ENCODE measurements around the gene PEA15. TPM values are rescaled to one million over a fixed set of nuclear protein-coding genes. Genes with fewer than 3 reads are reported as not detected.

The PEA15 gene
- total RNA-seq, 1 donor from 2014 or later, result 44.6 TPM

DNA sequence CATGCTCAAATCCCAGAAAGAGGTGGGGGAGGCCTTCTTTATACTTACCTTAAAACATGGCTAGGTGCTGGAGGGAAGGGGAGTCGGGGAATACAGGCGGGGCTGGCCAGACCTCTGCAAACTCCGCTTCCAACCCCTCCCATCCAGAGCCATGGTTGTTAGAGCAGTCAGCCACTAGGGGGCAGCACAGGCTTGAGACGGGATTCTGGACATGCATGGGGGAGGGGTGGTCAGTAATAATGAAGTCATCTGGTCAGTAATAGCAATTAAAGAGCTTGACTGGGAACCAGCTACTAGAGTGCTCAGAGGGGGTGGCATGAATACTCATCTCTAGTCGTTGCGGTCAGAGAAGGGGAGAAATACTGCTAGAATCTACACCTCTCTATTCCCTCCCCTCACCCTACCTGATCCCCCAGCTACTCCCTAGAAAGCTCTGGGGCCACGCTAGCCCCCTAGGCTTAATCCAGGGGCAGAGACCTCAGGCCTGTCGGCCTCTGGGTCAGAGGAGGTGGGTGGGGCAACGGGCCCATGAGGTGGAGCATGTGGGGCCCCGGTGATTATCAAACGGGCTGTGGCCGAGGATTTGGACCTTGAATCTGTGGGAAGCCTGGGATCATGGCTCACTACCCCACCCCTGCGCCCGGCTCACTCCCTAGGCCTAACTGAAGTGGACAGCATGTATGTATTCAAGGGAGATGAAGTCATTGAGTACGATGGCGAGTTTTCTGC, 11.9 kb upstream of the PEA15 start:
- TF ChIP-seq, protein P1, sequence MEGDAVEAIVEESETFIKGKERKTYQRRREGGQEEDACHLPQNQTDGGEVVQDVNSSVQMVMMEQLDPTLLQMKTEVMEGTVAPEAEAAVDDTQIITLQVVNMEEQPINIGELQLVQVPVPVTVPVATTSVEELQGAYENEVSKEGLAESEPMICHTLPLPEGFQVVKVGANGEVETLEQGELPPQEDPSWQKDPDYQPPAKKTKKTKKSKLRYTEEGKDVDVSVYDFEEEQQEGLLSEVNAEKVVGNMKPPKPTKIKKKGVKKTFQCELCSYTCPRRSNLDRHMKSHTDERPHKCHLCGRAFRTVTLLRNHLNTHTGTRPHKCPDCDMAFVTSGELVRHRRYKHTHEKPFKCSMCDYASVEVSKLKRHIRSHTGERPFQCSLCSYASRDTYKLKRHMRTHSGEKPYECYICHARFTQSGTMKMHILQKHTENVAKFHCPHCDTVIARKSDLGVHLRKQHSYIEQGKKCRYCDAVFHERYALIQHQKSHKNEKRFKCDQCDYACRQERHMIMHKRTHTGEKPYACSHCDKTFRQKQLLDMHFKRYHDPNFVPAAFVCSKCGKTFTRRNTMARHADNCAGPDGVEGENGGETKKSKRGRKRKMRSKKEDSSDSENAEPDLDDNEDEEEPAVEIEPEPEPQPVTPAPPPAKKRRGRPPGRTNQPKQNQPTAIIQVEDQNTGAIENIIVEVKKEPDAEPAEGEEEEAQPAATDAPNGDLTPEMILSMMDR (IDR thresholded peaks at IDR 0.05; ENCODE audit: partially characterized antibody, unreplicated experiment), result peak; percentile 95
- H3K4me1 Mint-ChIP-seq (ENCODE audit: low read depth, unreplicated experiment), result peaks cover 2% of the 10 kb centered on the region

DNA sequence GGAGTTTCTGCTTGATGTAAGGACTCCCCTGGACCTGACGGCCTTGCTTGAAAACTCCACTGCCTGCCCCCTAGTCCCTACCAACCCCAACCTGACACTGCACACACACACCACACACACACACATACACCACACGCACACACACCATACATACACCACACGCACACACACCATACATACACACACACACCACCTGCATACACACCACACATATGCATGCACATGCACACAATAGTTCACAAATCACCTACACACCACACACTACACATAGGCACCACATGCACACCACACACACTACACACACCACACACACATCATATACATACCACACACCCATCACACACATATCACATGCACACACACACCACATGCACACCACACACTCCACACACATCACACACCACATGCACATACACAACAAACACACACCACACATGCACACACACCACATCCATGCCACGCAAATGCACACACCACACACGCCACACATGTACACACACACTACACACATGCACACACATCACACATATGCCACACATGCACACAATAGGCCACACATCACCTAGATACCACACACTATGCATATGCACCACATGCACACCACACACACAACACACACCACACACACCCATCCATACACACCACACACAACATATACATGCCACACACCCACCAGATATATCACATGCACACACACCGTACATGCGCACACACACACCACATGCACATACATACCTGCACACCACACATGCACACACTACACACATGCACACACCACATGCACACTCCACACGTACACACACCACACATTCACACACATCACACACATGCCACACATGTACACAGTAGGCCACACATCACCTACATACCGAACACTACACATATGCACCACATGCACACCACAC, 11.1 kb upstream of the PEA15 start:
- Mint-ChIP-seq H3K9me3 (ENCODE audit: unreplicated experiment) (peaks cover 1% of the 10 kb centered on the region), H3K36me3 (ENCODE audit: unreplicated experiment) (no peaks in the 10 kb centered on the region), H3K27me3 (ENCODE audit: unreplicated experiment) (peaks cover 3% of the 10 kb centered on the region), H3K4me3 (ENCODE audit: unreplicated experiment) (no peak overlapping the region), H3K4me1 (ENCODE audit: low read depth, unreplicated experiment) (peaks cover 2% of the 10 kb centered on the region), H3K27ac (ENCODE audit: unreplicated experiment) (no peak overlapping the region)
- TF ChIP-seq, protein P1 (IDR thresholded peaks at IDR 0.05; ENCODE audit: partially characterized antibody, unreplicated experiment), result no peak
- DNase-seq, result no peak

More for the DNA sequence above, 11.9 kb upstream of the PEA15 start:
- Mint-ChIP-seq H3K36me3 (ENCODE audit: unreplicated experiment) (no peaks in the 10 kb centered on the region), H3K27ac (ENCODE audit: unreplicated experiment) (no peak overlapping the region), H3K4me3 (ENCODE audit: unreplicated experiment) (no peak overlapping the region), H3K27me3 (ENCODE audit: unreplicated experiment) (peaks cover 5% of the 10 kb centered on the region), H3K9me3 (ENCODE audit: unreplicated experiment) (peaks cover 1% of the 10 kb centered on the region)
- peak; percentile 94 for DNase-seq

DNA sequence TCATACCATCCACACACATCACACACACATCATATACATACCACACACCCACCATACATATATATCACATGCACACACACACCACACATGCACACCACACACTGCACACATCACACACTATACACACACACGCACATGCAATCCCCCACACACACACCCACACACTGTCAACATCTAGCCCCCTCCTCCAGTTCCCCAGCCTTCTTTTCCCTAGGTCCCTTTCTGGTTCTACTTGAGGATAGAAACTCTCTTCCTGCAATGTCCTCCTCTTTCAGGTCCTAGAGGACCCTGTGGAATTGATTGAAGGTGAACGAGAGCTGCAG, 10.5 kb upstream of the PEA15 start:
- H3K27me3 Mint-ChIP-seq (ENCODE audit: unreplicated experiment), result peaks cover 1% of the 10 kb centered on the region
- H3K9me3 Mint-ChIP-seq (ENCODE audit: unreplicated experiment), result no peaks in the 10 kb centered on the region
- H3K4me3 Mint-ChIP-seq (ENCODE audit: unreplicated experiment), result no peak overlapping the region
- no peaks in the 10 kb centered on the region for H3K36me3 Mint-ChIP-seq (ENCODE audit: unreplicated experiment)
- peaks cover 2% of the 10 kb centered on the region for H3K4me1 Mint-ChIP-seq (ENCODE audit: low read depth, unreplicated experiment)
- no peak overlapping the region for H3K27ac Mint-ChIP-seq (ENCODE audit: unreplicated experiment)
- TF ChIP-seq, protein P1 (IDR thresholded peaks at IDR 0.05; ENCODE audit: partially characterized antibody, unreplicated experiment), result no peak
- no peak for DNase-seq

DNA sequence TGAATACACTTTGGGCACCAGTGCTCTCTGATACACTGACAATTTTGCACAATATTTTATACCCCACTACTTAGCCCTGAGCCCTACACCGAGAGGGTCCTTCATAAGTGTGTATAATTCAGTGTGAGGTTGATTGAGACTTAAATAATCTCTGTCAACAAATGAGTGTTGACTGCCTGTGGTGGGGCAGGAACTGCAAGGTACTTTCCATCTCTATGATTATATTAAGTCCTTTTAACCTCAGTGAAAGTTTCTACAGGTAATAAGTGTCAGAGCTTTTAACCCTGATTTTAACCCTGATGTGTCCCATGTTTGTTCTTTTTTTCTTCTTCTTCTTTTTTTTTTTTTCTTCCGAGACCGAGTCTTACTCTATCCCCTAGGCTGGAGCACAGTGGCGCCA, 9.0 kb upstream of the PEA15 start:
- H3K4me3 Mint-ChIP-seq (ENCODE audit: unreplicated experiment), result no peak overlapping the region
- peaks cover 1% of the 10 kb centered on the region for H3K27me3 Mint-ChIP-seq (ENCODE audit: unreplicated experiment)
- DNase-seq, result no peak
- H3K4me1 Mint-ChIP-seq (ENCODE audit: low read depth, unreplicated experiment), result peaks cover 2% of the 10 kb centered on the region
- no peak overlapping the region for H3K27ac Mint-ChIP-seq (ENCODE audit: unreplicated experiment)
- no peaks in the 10 kb centered on the region for H3K36me3 Mint-ChIP-seq (ENCODE audit: unreplicated experiment)
- TF ChIP-seq, protein P1 (IDR thresholded peaks at IDR 0.05; ENCODE audit: partially characterized antibody, unreplicated experiment), result no peak
- no peaks in the 10 kb centered on the region for H3K9me3 Mint-ChIP-seq (ENCODE audit: unreplicated experiment)

DNA sequence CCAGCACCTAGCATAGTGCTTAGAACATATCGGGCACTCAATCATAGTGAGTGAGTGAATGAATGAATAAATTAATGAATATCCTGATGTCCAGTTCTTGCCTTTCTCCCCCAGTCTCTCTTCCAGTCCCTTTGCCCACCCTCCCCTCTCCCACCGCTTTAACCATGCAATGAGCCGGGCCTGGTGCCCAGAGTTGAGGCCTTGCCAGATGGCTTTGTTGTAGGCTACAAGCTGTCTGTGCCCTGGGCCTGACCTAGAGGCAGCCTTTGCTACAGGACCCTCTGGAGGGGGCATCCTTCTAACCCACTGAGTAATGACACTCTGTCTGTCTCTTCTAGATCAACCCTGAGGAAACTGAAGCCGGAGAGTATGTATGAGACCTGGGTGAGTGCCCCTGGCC, 8.0 kb upstream of the PEA15 start:
- no peak overlapping the region for H3K27ac Mint-ChIP-seq (ENCODE audit: unreplicated experiment)
- peaks cover 2% of the 10 kb centered on the region for H3K4me1 Mint-ChIP-seq (ENCODE audit: low read depth, unreplicated experiment)
- H3K36me3 Mint-ChIP-seq (ENCODE audit: unreplicated experiment), result no peaks in the 10 kb centered on the region
- no peak overlapping the region for H3K4me3 Mint-ChIP-seq (ENCODE audit: unreplicated experiment)
- peaks cover 1% of the 10 kb centered on the region for H3K27me3 Mint-ChIP-seq (ENCODE audit: unreplicated experiment)
- no peaks in the 10 kb centered on the region for H3K9me3 Mint-ChIP-seq (ENCODE audit: unreplicated experiment)
- TF ChIP-seq, protein P1 (IDR thresholded peaks at IDR 0.05; ENCODE audit: partially characterized antibody, unreplicated experiment), result no peak
- DNase-seq, result no peak
